SKM-1 (cell line): ENCODE data around the gene ZNF474.
A peak's percentile ranks its signal among the peaks of the same experiment; 100 is the strongest.

ENCODE experiments used
- DNase-seq: peaks from one replicate; lab custom pipeline; 2025; ENCODE audit not compliant: unreplicated experiment; lab: John Stamatoyannopoulos, UW

ZNF474 gene

DNA sequence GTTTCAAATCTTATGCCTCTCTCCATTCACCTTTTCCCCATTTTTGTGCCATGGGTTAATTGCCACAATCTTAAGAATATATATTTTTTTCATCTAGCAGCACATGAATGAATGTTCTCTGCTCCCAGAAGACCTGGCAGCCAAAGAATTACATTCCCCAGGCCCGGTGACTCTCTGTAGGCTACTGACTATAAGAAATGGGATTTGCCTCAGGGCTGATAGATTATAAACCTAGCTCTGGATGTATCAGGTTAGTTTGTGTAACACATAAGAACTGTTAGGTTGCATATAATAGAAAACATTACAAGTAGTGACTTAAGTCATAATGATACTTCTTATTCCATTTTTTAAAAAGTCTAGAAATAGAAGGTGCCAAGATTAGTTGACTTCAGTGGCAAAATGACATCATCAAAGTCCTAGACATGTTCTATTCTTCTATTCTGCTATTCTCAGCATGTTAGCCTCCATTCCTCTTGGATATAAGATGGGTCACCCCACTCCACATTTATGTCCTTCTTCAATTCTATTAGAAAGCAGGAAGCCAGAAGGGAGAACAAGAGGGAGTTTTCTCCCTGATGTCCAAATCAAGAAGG is 10.9 kb upstream of the ZNF474 start:
- no peak for DNase-seq

DNA sequence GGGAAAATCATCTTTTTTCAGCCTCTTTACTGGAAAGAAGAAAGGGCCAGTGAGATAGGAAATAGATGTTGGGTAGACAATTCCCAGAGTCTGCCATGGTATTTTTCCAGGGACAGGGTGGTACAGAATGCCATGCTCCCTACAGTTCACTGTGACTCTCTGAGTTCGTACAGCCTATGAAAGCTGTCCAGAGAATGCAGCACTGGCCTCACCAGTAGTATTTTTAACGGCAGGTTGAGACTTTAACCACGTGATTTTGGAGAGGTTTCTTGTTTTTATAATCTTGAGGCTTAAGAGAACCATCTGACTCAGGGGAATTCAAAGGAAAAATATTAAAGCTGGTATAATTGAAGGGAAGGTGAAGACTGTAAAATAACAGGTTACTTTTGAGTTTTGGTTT is 10.1 kb upstream of the ZNF474 start:
- DNase-seq, result no peak

DNA sequence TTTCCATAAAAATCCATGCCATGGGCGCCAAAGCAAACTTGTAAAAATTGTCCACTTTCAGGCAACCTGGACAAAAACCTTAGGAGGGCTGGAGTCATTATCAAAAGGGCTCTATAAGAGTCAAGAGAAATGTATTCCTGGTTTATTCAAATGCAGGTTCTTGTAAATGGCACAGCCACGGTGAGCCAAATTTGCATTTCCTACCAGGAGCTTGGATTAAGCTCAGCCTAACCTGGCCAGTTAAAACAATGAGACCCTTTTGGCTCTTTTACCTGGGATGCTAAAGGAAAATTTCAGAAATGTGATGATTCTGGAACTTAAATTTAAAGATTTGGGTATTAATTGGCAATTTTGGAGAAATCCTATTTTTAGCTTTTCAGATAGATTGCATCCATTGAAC is 8.9 kb upstream of the ZNF474 start:
- DNase-seq, result no peak

DNA sequence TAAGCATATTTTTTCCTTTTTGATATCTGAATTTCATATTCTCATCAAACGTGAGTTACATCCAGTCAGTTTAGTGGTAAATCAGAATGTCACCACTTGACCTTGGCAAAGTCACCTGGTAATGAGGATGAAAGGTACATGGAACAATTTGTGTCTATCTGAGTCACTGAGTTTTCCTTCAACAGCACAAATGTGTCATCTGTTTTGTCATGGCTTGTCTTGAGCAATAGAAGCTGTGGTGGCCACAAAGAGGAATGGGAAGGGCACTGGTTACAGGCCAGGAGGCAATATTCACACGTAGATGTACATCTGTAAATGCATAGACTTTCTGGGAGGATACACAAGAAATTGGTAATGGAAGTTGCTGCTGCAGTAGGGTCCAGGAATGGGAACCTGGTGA is 8.4 kb upstream of the ZNF474 start:
- DNase-seq, result peak; percentile 23

DNA sequence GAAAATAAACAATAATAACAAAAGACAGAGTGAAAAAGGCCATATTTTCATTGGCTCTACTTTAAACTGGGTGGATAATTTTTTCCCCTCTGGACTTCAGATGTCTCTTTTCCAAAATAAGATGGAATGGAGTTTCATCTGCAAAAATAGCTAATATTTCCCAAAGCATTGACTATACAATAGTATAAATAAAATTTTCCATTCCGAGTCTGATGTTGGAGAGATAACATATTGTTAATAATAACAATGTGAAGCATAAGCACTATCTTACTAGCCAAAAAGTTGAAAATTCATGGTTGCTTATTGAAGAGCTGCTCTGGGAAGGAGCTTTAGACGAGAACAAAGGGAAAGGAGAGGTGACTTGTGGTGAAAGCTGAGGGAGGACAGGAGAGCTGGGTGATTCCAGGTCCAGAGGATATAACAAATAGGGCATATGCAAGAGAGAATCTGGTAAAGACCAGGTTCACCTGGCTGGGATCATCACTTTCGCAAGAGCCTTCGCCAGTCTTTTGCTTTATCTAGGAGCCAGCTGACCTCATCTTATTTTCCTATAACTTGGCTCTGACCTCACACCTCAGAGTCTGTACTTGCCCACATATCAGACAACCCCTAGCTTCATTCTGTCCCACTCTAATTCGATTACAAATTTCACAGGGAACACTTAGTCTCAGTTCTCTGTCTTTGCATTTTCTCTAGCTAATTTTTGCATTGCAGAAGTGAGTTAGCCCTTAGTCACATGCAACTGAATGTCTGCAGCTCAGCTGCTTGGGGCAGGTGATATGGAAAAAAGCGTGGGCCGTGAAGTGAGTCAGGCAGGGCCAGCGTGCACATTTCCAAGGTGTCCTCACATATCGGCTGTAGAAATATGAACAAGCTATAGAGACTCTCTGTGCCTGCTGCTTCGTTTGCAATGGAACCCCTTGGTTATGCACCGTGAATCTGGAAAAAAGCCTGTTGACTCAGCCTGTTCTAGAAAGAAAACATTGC is 7.6 kb upstream of the ZNF474 start:
- no peak for DNase-seq

DNA sequence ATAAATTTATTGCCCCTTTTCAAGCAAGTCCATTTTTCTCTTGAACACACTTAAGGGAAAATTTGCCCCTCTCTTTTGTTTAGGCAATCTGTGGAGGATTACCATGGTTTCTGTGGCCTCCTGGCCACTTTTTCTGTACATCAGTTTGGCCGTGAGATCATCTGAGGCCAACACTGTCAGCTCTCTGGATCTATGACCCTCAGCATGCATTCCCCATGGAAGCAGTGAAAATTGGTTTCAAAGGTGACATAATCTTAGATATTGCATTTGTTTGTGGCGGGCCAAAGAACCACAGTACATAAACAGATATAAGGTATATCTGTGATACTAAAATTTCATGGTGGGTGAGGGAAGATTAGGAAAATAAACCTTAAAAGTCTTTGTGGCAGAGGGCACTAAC is 4.6 kb upstream of the ZNF474 start:
- DNase-seq, result no peak

DNA sequence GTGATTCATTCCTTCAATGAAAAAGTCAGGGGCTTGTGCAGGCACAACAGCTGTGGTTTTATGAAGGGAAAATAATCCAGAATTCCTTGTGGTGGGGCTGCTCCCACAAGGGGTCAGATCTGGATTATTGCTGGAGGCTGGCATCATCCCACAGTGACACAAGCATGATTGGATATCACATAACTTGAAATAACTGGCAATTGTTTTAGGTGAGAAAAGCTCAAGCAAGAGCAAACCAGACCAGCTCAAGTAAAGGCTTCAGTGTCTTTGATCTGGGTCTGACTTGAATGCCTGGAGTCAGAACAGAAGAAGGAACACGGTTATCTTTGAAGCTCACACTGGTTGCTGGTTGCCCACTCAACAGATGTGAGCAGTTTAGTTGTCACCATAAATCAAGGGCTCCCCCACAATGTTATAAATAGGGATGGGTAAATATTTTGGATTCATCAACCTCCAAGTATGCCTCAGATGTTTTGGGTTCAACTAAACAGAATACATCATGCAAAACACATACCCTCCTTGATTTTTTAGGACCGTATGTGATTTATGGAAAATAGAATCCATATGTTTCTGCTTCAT is 3.1 kb upstream of the ZNF474 start:
- DNase-seq, result no peak

DNA sequence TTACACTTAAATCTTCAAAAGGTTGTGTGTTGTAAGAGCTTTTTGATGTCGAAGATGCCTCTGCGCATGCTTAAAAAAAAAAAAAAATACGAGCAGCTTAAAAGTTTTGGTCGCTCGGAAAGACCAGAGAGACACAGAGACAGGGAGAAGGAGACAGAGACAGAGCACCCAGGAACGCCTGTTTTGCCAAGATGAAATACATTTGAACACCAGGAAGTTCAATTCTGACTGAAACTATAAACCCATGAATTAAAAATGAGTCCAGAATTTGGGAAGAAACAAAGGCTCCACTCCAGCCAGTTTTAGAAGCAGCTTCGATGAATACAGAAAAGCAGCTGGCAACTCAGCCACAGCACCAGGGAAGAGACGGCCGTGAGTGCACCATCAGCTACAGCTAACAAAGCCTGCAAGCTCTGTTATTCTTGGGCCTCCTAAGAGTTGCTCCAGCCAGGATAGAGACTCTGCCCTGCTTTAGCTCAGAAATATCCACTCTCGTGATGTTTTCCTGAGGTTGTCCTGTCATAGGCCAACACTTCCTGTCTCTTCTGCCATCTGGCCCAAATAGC is 2.5 kb upstream of the ZNF474 start:
- no peak for DNase-seq

DNA sequence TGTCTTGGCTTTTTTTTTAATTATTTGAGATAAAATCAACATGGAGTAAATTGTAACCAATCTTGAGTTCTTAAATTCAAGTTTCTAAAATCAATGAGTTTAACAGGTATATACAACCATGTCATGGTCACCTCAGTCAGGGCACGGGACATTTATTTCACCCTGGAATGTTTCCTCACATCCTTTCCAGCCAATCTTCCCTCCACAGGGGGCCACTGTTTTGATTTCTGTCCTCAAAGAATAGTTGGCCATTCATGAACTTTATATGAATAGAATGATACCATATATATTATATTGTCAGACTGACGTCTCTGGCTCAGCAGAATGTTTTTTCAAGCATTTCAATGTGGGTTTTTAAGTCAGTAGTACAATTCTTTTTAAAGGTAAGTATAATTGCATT is 806 bp downstream of the ZNF474 start:
- DNase-seq, result no peak

DNA sequence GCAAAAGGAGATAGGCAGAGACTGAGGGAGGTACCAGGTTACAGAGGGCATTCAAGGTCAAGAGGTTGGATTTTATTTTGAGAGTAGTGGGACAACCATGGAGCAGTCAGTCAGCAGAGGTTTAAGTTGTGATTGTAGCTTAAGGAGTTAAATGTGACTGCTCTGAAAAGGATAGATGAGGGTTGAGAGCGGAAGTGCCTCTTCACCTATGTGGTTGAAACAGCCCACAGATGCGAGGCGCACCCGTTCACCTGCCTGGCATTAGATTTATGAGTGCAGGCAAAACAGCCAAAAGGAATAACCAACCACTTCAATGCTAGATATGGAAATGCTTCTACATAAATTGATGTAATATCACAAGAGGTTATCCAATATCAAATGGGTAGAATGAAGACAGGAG is 8.4 kb downstream of the ZNF474 start:
- DNase-seq, result no peak

DNA sequence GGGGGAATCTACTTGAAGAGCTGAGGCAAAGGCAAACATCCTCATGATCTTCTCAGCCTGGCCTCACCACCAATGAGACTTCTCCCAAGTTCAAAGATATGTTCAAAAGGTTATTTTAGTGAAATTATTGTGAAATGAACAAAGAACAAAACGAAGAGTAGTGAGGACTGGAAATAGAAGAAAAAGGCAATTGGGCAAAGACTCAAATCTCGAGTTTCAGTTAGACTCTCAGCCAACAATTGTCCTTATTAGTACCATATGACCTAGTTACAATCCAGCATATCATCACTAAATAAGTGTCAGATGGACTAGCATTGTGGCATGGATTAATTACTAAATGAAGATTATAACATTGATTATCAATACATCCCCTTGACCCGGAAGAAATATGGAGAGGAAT is 9.0 kb downstream of the ZNF474 start:
- no peak for DNase-seq

DNA sequence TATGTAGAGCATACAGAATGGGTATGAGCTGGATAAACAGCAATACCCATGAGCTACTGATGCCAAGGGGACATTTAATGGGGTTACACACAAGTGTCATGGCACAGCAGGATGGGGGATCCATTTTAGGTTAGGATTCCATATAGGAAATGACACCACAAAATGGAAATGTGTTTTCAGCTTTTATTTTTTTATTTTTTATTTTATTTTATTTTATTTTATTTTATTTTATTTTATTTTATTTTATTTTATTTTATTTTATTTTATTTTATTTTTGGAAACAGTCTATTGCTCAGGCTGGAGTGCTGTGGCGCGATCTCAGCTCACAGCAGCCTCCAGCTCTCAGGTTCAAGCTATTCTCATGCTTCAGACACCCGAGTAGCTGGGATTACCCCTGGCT is 11.6 kb downstream of the ZNF474 start:
- no peak for DNase-seq

DNA sequence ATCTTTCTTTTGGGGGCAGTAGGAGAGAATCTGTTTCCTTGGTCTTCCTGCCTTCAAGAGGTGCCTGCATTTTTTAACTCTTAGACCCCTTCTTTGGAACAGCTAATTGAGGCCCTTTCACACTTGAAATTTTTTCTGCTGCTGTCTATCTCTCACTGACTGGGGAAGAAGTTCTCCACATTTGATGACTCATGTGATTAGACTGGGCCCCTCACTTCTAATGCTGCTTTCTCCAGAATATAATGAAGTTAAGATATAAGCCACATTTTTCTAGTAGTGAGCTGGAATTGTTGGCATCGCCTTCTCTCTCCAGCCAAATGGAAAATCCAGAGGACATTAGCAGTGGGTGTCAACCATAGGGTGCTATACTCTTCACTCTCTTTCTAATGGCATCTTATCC is 12.4 kb downstream of the ZNF474 start:
- DNase-seq, result no peak

DNA sequence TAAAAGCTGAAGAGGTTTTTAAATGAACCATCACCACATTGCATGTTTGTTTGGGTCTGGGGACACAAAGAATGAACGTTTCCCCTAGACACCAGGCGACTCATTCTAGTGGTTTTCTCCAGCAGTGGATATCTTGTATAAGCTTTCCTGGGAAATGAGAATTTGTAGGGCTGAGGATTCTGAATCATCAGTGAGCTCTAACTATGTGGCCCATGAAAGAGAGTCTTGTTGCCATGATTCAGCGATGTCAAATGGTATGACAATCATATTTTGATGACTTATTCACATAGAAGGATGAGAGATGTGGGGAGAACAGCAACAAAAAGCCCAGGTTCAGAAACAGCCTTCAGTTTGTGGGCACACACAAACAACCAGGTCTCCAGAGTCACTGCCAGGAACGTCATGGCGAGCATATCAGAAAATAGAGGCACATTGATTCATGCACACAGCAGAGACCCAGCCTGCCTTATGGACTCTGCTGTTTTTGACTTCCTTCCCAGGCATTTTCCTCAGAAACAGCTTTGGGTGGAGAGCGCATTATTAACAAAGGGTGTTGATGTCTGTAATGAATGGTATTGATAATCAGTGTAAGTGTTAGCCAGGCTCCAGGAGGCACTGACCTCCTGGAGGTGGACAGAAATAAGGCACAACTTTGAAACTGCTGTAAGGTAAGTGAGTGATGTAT is 13.3 kb downstream of the ZNF474 start:
- DNase-seq, result no peak

DNA sequence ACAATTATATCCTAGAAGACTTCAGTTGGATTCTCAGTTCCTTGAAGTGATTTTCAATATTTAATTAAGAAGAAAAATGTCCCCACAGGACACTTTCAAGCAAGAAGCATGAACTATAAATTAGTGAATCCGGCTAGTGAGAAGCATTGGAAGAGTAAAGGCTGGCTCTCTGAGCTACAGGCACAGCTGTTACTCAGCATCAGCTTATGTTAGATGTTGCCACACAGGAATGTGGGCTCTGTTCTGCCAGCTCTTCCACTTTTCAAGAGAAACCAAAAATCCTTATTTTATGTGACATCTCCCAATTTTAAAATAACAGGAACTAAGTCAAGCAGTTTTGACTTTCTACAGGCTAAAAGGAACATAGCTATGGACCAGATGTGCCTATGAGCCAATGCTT is 14.9 kb downstream of the ZNF474 start:
- no peak for DNase-seq

DNA sequence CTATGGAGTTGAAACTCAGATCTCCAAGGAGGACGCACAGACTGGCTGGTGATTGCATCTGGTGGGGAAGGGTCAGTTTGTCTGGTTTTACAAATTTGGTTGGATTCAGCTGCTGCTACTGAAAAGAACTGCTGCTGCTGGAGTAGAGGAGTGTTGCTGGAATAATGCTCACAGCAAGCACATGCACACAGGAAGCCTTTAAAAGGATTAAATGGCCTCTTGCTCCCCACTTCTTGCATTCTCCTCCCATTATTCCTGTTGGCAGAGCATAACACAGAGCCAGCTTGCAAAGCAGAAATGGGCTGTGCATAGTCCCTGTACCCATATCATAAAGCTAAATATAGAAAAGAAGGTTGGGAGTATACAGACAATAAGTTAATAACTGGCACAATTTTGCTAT is 16.6 kb downstream of the ZNF474 start:
- no peak for DNase-seq

DNA sequence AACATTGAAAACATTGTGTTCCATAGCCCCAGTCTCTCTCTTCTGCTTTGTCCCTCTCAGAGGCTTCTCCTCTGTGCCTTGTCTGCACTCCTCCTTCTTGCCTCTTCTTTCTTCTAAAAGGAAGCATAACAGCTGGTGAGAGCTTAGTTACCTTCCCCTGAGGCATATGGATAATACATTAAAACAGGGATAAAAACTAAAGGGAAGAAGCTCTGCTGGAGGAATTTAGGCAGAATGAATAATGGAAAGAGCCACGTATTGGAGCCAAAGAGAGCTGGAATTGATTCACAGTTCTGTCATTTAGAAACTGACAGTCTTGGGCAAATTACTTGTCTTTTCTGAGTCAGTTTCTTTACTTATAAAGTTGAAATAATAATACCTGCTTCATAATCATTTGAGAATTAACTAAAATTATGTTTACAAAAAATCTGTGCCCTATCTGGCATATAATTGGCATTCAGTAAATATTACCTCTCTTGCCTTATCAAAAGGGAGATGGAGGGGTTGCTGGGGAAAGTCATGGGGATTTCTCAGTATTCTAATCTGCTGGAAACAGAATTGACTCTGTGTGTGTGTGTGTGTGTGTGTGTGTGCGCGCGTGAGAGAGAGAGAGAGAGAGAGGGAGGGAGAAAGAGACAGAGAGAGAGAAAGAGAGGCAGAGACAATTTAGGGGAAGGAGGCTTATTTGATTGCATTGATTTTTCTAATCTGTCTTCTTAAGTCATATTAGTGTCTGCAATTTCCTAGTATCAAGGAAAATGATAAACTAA is 20.2 kb downstream of the ZNF474 start:
- no peak for DNase-seq

DNA sequence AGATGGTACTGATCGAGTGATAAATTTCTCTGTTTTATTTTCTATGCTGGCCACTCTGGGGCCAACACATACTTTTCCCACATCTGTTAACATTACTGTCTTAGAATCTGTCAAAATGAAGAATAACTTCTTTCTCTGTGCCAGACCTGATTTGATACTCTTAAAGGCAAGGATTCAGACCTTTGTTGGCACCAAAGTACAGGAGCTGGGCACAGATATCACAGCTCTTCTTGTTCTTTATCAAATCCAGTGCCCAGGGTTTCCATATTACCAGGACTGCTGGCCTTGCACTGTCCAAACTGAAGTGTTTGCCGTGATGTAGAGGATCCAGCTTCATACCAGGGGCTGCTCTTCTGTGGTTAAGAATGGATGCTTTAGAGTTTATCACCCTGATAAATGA is 20.9 kb downstream of the ZNF474 start:
- DNase-seq, result no peak

DNA sequence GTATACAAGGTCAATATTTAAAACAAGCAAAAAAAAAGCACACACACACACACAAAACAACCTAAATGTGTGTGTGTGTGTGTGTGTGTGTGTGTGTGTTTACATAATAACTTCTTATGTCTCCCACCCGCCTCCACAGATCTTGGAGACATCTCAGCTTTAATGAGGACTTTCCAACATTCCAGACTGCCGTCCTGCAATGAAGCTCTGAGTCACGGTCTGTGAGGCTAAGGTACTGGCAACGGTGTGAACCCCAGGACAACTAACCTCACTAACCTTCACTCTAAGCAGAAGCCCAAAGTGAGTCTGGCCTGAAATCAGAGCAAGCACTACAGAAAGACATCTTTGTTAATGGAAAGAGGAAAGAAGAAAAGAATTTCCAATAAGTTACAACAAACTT is 22.3 kb downstream of the ZNF474 start:
- DNase-seq, result no peak

DNA sequence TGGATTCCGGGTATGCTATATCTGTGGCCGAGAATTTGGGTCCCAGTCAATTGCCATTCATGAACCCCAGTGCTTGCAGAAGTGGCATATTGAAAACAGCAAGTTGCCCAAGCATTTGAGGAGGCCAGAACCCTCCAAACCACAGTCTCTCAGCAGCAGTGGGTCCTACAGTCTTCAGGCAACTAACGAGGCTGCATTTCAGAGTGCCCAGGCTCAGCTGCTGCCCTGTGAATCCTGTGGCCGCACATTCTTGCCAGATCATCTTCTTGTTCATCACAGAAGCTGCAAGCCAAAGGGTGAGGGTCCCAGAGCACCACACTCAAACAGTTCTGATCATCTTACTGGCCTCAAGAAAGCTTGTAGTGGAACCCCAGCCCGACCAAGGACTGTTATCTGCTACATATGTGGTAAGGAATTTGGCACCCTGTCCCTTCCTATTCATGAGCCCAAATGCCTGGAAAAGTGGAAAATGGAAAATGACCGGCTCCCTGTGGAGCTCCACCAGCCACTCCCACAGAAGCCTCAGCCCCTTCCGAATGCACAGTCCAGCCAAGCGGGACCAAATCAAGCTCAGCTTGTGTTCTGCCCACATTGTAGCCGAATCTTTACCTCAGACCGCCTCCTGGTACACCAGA is 23.0 kb downstream of the ZNF474 start:
- no peak for DNase-seq
